GM12878 (cell line): ENCODE results near the gene KCNK7. TPM values are rescaled to one million over a fixed set of nuclear protein-coding genes. Genes with fewer than 3 reads are reported as not detected.

Experiments
- ATAC-seq: fragments of 200-7000 bp; cut with Tn5 transposase; 3 replicates; pipeline ENCODE4 v1.9.1; 2020; ENCODE audit warnings: mild to moderate bottlenecking, moderate library complexity
- BruUV-seq: library from RNA; stranded (reverse); fragments of 400-500 nt; replicated peaks from 2 replicates; lab custom pipeline; 2021; lab: Mats Ljungman, UMichigan
- CTCF ChIA-PET: fragments of 300-600 bp; sonication (Branson Sonifier 250); formaldehyde crosslinking; extraction: SDS; loops from one replicate; lab custom pipeline; 2021; ENCODE audit warnings: inconsistent platforms; lab: Yijun Ruan, JAX
- POLR2A ChIA-PET: fragments of 350-600 bp; formaldehyde crosslinking; extraction: SDS; loops from one replicate; lab custom pipeline; 2021; ENCODE audit warnings: inconsistent platforms; lab: Charles Lee
- RAD21 ChIA-PET: fragments of 300-600 bp; sonication (Branson Sonifier 250); formaldehyde crosslinking; loops from one replicate; lab custom pipeline; 2023; ENCODE audit warnings: antibody characterized with exemption; ENCODE audit not compliant: unreplicated experiment; lab: Charles Lee
- SMC1A ChIA-PET: fragments of 300-600 bp; sonication (Branson Sonifier 250); formaldehyde crosslinking; loops from one replicate; lab custom pipeline; 2023; ENCODE audit not compliant: unreplicated experiment, uncharacterized antibody; lab: Charles Lee
- DNase-seq: peaks from one replicate; pipeline ENCODE4 v3.0.0-alpha.2; 2011; ENCODE audit warnings: low read depth, low spot score
- FAIRE-seq: peaks from 3 replicates; lab custom pipeline; 2011; peaks lifted over from hg19 to GRCh38; lab: Jason Lieb, UNC
- H2AFZ ChIP-seq: 2 replicates; pipeline ENCODE4 v1.6.0; 2011; ENCODE audit warnings: low read depth, low read length, control low read depth; ENCODE audit not compliant: control insufficient read depth
- H3K27ac ChIP-seq: 2 replicates; pipeline ENCODE4 v1.5.1; 2011; ENCODE audit warnings: control low read depth; ENCODE audit not compliant: control insufficient read depth, insufficient read depth
- H3K27me3 ChIP-seq, 2 experiments: replicated peaks in 1 of 2; 2 replicates each; pipeline versions ENCODE4 v1.6.0 to v1.6.1; 2011; ENCODE audit warnings: low read length in 1 of 2; ENCODE audit not compliant: control insufficient read depth in 2 of 2, insufficient read depth in 2 of 2
- H3K36me3 ChIP-seq, 2 experiments: 2 replicates each; pipeline ENCODE4 v1.5.1; 2011; ENCODE audit warnings: low read length in 1 of 2; ENCODE audit not compliant: control insufficient read depth in 2 of 2, insufficient read depth in 2 of 2
- H3K4me1 ChIP-seq: 2 replicates; pipeline ENCODE4 v1.6.1; 2011; ENCODE audit warnings: mild to moderate bottlenecking, low read length, moderate library complexity, mixed read lengths; ENCODE audit not compliant: control insufficient read depth, insufficient read depth
- H3K4me2 ChIP-seq: 2 replicates; pipeline ENCODE4 v1.6.0; 2011; ENCODE audit warnings: control low read depth; ENCODE audit not compliant: control insufficient read depth, insufficient read depth
- H3K4me3 ChIP-seq: fragments of 200-600 bp; sonication (generic); 2 replicates; pipeline ENCODE4 v1.5.1; 2016
- H3K79me2 ChIP-seq: 2 replicates; pipeline ENCODE4 v1.6.0; 2011; ENCODE audit warnings: low read length; ENCODE audit not compliant: control insufficient read depth, insufficient read depth
- H3K9ac ChIP-seq: 2 replicates; pipeline ENCODE4 v1.8.0; 2011; ENCODE audit warnings: low read length, control low read depth, mixed read lengths; ENCODE audit not compliant: control insufficient read depth, insufficient read depth
- H3K9me3 ChIP-seq: replicated peaks from 3 replicates; pipeline ENCODE4 v1.5.1; 2011; ENCODE audit warnings: mild to moderate bottlenecking, low read length; ENCODE audit not compliant: control insufficient read depth, insufficient read depth
- H4K20me1 ChIP-seq: 2 replicates; pipeline ENCODE4 v1.6.0; 2011; ENCODE audit not compliant: control insufficient read depth, insufficient read depth
- MTA3 ChIP-seq: IDR thresholded peaks from 2 replicates; pipeline ENCODE4 v1.6.1; 2012; ENCODE audit warnings: low read length, inconsistent platforms, borderline replicate concordance
- YY1 ChIP-seq: IDR thresholded peaks from 2 replicates; pipeline ENCODE4 v1.6.1; 2011; ENCODE audit warnings: low read depth, mild to moderate bottlenecking, low read length
- WGBS: methylation state at CpG from one replicate; pipeline ENCODE4 v1.1.6; 2016; ENCODE audit warnings: low lambda C conversion rate; ENCODE audit not compliant: insufficient replicate concordance, insufficient coverage; ENCODE audit errors: missing lambda C conversion rate; 5-methylcytosine and 5-hydroxymethylcytosine counted together
- in situ Hi-C: fragments of 300-500 bp; cut with MboI; formaldehyde crosslinking; loops from 9 replicates; pipeline ENCODE4 v1.14.3; 2018; ENCODE audit warnings: mixed read lengths
- intact Hi-C: fragments of 100-400 bp; cut with micrococcal nuclease; formaldehyde crosslinking; loops from one replicate; pipeline ENCODE4 v1.14.2; 2022; ENCODE audit not compliant: unreplicated experiment
- polyA plus RNA-seq, 11 experiments: library from polyadenylated mRNA; depleted of rRNA in 4 of 11; unstranded in 6 of 11; stranded (reverse) in 5 of 11; fragments of >200 nt; fragmentation: Nextera tagmentation in 4 of 11; fragmentation: Illumina TruSeq in 1 of 11; extraction: Ambion mirVana in 4 of 11; extraction: Trizol in 1 of 11; gene quantifications; 1 replicate in 1 of 11; 2 replicates in 10 of 11; pipeline versions ENCODE4 v1.2.1 to v1.2.3, GENCODE V29; 2011 to 2016; ENCODE audit warnings: inconsistent platforms in 2 of 11, missing spikeins in 2 of 11, low read depth in 1 of 11
- total RNA-seq, 4 experiments: library from RNA; depleted of rRNA in 3 of 4; stranded (reverse); fragments of >200 nt in 3 of 4; fragmentation: Illumina TruSeq in 1 of 4; extraction: Trizol in 1 of 4; gene quantifications; 2 replicates each; pipeline versions ENCODE4 v1.2.1 to v1.2.3, GENCODE V29; 2013 to 2021
- TF ChIP-seq, protein P1 (sequence below): fragments of 450-650 bp; formaldehyde crosslinking; IDR thresholded peaks from 2 replicates; pipeline ENCODE4 v1.4.0; 2022; ENCODE audit warnings: mild to moderate bottlenecking, moderate library complexity
- TF ChIP-seq, protein P2 (sequence below): fragments of 450-650 bp; IDR thresholded peaks from 2 replicates; pipeline ENCODE4 v1.6.1; 2017; ENCODE audit warnings: borderline replicate concordance
- TF ChIP-seq, protein P3 (sequence below): IDR thresholded peaks from 2 replicates; pipeline ENCODE4 v1.6.1; 2012; ENCODE audit warnings: low read depth, low read length, improper control_type of control experiment

KCNK7 gene
- total and polyA plus RNA-seq, 10 of the 15 experiments (the other 5 are each of a cell fraction or from before 2014, with no cell fraction given) = 0.11 to 0.54 (median 0.23) TPM; not detected in 7

DNA sequence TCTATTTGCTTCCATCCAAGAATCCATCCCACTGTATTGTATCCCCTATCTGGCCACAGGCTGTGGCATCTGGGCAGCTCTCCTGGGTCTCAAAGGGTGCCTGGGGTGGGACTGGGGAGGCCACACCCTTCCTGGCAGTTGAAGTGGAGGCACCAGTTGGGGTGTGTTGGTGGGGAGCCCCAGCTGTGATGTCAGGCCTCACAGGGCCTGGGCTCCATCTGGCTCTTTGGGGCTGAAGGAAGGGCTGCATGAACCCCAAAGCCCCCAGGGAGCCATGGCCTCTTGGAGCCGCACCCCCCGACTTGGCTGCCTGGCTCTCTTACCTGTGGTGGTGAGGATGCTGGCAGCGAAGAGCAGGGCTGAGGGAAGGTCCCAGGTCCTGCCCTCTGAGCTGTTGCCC lies 469 bp downstream of the KCNK7 start:
- POLR2A ChIA-PET = interaction anchor here (0.6 to 2.0 kb wide), 3 partner anchors 23 to 112 kb away, joined by 3 to 10 read pairs (median 8); partner anchors contain the start of gene FAM89B
- WGBS = 41% methylated on average over 3 of the region's 3 CpGs
- CTCF ChIA-PET = interaction anchor here (0.6 to 3.3 kb wide), 5 partner anchors 8 to 320 kb away, joined by 3 to 39 read pairs (median 4); partner anchors contain the start of gene EHBP1L1
- TF ChIP-seq, protein P1, sequence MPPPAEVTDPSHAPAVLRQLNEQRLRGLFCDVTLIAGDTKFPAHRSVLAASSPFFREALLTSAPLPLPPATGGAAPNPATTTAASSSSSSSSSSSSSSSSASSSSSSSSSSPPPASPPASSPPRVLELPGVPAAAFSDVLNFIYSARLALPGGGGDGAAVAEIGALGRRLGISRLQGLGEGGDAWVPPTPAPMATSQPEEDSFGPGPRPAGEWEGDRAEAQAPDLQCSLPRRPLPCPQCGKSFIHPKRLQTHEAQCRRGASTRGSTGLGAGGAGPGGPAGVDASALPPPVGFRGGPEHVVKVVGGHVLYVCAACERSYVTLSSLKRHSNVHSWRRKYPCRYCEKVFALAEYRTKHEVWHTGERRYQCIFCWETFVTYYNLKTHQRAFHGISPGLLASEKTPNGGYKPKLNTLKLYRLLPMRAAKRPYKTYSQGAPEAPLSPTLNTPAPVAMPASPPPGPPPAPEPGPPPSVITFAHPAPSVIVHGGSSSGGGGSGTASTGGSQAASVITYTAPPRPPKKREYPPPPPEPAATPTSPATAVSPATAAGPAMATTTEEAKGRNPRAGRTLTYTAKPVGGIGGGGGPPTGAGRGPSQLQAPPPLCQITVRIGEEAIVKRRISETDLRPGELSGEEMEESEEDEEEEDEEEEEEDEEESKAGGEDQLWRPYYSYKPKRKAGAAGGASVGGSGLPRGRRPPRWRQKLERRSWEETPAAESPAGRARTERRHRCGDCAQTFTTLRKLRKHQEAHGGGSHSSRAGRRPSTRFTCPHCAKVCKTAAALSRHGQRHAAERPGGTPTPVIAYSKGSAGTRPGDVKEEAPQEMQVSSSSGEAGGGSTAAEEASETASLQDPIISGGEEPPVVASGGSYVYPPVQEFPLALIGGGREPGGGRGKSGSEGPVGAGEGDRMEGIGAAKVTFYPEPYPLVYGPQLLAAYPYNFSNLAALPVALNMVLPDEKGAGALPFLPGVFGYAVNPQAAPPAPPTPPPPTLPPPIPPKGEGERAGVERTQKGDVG = no peak
- TF ChIP-seq, protein P2, sequence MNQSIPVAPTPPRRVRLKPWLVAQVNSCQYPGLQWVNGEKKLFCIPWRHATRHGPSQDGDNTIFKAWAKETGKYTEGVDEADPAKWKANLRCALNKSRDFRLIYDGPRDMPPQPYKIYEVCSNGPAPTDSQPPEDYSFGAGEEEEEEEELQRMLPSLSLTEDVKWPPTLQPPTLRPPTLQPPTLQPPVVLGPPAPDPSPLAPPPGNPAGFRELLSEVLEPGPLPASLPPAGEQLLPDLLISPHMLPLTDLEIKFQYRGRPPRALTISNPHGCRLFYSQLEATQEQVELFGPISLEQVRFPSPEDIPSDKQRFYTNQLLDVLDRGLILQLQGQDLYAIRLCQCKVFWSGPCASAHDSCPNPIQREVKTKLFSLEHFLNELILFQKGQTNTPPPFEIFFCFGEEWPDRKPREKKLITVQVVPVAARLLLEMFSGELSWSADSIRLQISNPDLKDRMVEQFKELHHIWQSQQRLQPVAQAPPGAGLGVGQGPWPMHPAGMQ = no peak
- TF ChIP-seq MTA3 (no peak), YY1 (no peak)
- TF ChIP-seq, protein P3, sequence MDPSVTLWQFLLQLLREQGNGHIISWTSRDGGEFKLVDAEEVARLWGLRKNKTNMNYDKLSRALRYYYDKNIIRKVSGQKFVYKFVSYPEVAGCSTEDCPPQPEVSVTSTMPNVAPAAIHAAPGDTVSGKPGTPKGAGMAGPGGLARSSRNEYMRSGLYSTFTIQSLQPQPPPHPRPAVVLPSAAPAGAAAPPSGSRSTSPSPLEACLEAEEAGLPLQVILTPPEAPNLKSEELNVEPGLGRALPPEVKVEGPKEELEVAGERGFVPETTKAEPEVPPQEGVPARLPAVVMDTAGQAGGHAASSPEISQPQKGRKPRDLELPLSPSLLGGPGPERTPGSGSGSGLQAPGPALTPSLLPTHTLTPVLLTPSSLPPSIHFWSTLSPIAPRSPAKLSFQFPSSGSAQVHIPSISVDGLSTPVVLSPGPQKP = no peak
- SMC1A ChIA-PET = interaction anchor here (2.0 to 2.3 kb wide), 2 partner anchors 22 to 54 kb away, joined by 6 to 17 read pairs; partner anchors contain the start of gene FAM89B
- in situ Hi-C loops = no loop called here
- Histone ChIP-seq H3K27me3 (no peaks in the 10 kb centered on the region), H2AFZ (no peak overlapping the region), H3K79me2 (no peaks in the 10 kb centered on the region), H3K4me2 (no peak overlapping the region), H3K9ac (no peak overlapping the region), H3K4me3 (no peak overlapping the region), H3K27ac (no peak overlapping the region), H3K4me1 (no peaks in the 10 kb centered on the region), H4K20me1 (no peaks in the 10 kb centered on the region), H3K9me3 (no peaks in the 10 kb centered on the region), H3K36me3 (peaks cover 2 to 3% of the 10 kb centered on the region in 2 experiments; a peak in 3 of 4 replicates)
- intact Hi-C loops = no loop called here
- DNase-seq (no peak), ATAC-seq (no peak), FAIRE-seq (no peak)
- RAD21 ChIA-PET = interaction anchor here (2.0 to 2.8 kb wide), 3 partner anchors 18 to 54 kb away, joined by 8 to 18 read pairs (median 10); partner anchors contain the start of genes EHBP1L1 and MAP3K11
- BruUV-seq = no TSS peak
